Neural cell (in vitro differentiated cells): ENCODE measurements around the gene LECT2. TPM values are rescaled to one million over a fixed set of nuclear protein-coding genes. Genes with fewer than 3 reads are reported as not detected.

Experiments
- H2AFZ ChIP-seq: fragments of 200-600, 300-800 bp; sonication (generic), shearing (Covaris generic); 2 replicates; pipeline ENCODE4 v1.6.0; 2014; ENCODE audit warnings: low read depth, mild to moderate bottlenecking, antibody characterized with exemption, low read length, moderate library complexity
- H3F3A ChIP-seq: fragments of 200-600 bp; shearing (Covaris generic); 2 replicates; pipeline ENCODE4 v1.6.1; 2016; ENCODE audit warnings: mild to moderate bottlenecking, moderate library complexity, mixed read lengths, antibody characterized with exemption, low read length; ENCODE audit not compliant: insufficient read depth, poor library complexity, severe bottlenecking
- H3K27ac ChIP-seq: fragments of 200-600, 300-800 bp; sonication (generic), shearing (Covaris generic); 2 replicates; pipeline ENCODE4 v1.5.1; 2014; ENCODE audit warnings: mild to moderate bottlenecking, low read length, moderate library complexity
- H3K27me3 ChIP-seq: fragments of 300-800, 200-600 bp; sonication (generic), shearing (Covaris generic); 2 replicates; pipeline ENCODE4 v1.6.0; 2014; ENCODE audit warnings: mild to moderate bottlenecking, low read depth, low read length, moderate library complexity; ENCODE audit not compliant: insufficient read depth
- H3K36me3 ChIP-seq: fragments of 300-800, 200-600 bp; sonication (generic), shearing (Covaris generic); 2 replicates; pipeline ENCODE4 v1.5.1; 2014; ENCODE audit warnings: mild to moderate bottlenecking, antibody characterized with exemption, low read length, moderate library complexity; ENCODE audit not compliant: insufficient read depth
- H3K4me2 ChIP-seq: fragments of 300-800, 200-600 bp; sonication (generic), shearing (Covaris generic); 2 replicates; pipeline ENCODE4 v1.6.0; 2014; ENCODE audit warnings: mild to moderate bottlenecking, low read length
- H3K4me3 ChIP-seq: fragments of 300-800, 200-600 bp; sonication (generic), shearing (Covaris generic); 2 replicates; pipeline ENCODE4 v1.5.1; 2014; ENCODE audit warnings: mild to moderate bottlenecking, low read length, moderate library complexity
- H3K79me2 ChIP-seq: fragments of 200-600 bp; shearing (Covaris generic); replicated peaks from 2 replicates; pipeline ENCODE4 v1.6.0; 2014; ENCODE audit warnings: mild to moderate bottlenecking, low read length, moderate library complexity; ENCODE audit not compliant: insufficient read depth
- H3K9ac ChIP-seq: fragments of 300-800, 200-600 bp; sonication (generic), shearing (Covaris generic); 2 replicates; pipeline ENCODE4 v1.6.1; 2016; ENCODE audit warnings: mild to moderate bottlenecking, low read length, mixed read lengths
- H3K9me2 ChIP-seq: fragments of 200-600 bp; shearing (Covaris generic); 2 replicates; pipeline ENCODE4 v1.6.1; 2016; ENCODE audit warnings: mild to moderate bottlenecking, low read length, mixed read lengths; ENCODE audit not compliant: insufficient read depth
- H3K9me3 ChIP-seq: fragments of 200-600, 300-800 bp; sonication (generic), shearing (Covaris generic); 2 replicates; pipeline ENCODE4 v1.6.1; 2016; ENCODE audit warnings: mild to moderate bottlenecking, mixed run types, low read length, moderate library complexity, mixed read lengths
- H4K20me1 ChIP-seq: fragments of 200-600 bp; shearing (Covaris generic); 2 replicates; pipeline ENCODE4 v1.6.1; 2016; ENCODE audit warnings: mild to moderate bottlenecking, mixed run types; ENCODE audit not compliant: insufficient read depth
- CTCF ChIP-seq: fragments of 450-650 bp; IDR thresholded peaks from 2 replicates; pipeline ENCODE4 v1.5.1; 2014; ENCODE audit warnings: antibody characterized with exemption, mild to moderate bottlenecking, moderate library complexity; ENCODE audit not compliant: poor library complexity, severe bottlenecking
- EP300 ChIP-seq: fragments of 450-650 bp; conservative IDR thresholded peaks from 2 replicates; pipeline ENCODE4 v1.6.1; 2014; ENCODE audit warnings: antibody characterized with exemption, mild to moderate bottlenecking, moderate library complexity; ENCODE audit not compliant: poor library complexity, severe bottlenecking
- EZH2 ChIP-seq: fragments of 200-600, 300-800 bp; shearing (Covaris generic), sonication (generic); IDR thresholded peaks from 2 replicates; pipeline ENCODE4 v1.6.1; 2014; ENCODE audit warnings: antibody characterized with exemption, low read length, borderline replicate concordance, mild to moderate bottlenecking; ENCODE audit not compliant: insufficient read depth, poor library complexity, severe bottlenecking
- MXI1 ChIP-seq: fragments of 450-650 bp; conservative IDR thresholded peaks from 2 replicates; pipeline ENCODE4 v1.6.1; 2014; ENCODE audit warnings: antibody characterized with exemption, mild to moderate bottlenecking; ENCODE audit not compliant: poor library complexity, severe bottlenecking
- POLR2AphosphoS5 ChIP-seq: IDR thresholded peaks from 2 replicates; pipeline ENCODE4 v1.6.1; 2012
- RAD21 ChIP-seq: fragments of 450-650 bp; conservative IDR thresholded peaks from 2 replicates; pipeline ENCODE4 v1.6.1; 2014; ENCODE audit warnings: antibody characterized with exemption, mild to moderate bottlenecking, moderate library complexity
- REST ChIP-seq: IDR thresholded peaks from 2 replicates; pipeline ENCODE4 v1.6.1; 2012; ENCODE audit warnings: borderline replicate concordance
- SMC3 ChIP-seq: fragments of 450-650 bp; conservative IDR thresholded peaks from 2 replicates; pipeline ENCODE4 v1.6.1; 2014; ENCODE audit warnings: antibody characterized with exemption, mild to moderate bottlenecking, moderate library complexity; ENCODE audit not compliant: poor library complexity
- TAF1 ChIP-seq: IDR thresholded peaks from 2 replicates; pipeline ENCODE4 v1.6.1; 2012; ENCODE audit warnings: low read depth
- polyA plus RNA-seq: library from polyadenylated mRNA; depleted of rRNA; stranded (reverse); fragments of >200 nt; gene quantifications from 2 replicates; pipeline ENCODE4 v1.2.3, GENCODE V29; 2014

The LECT2 gene
- polyA plus RNA-seq, 1 donor from 2014 or later = not detected

- Histone ChIP-seq H2AFZ (no peak overlapping the region), H4K20me1 (no peaks in the 10 kb centered on the region), H3F3A (no peaks in the 10 kb centered on the region), H3K4me2 (no peak overlapping the region), H3K4me3 (no peak overlapping the region), H3K36me3 (no peaks in the 10 kb centered on the region), H3K9me2 (no peaks in the 10 kb centered on the region), H3K9me3 (no peaks in the 10 kb centered on the region), H3K27me3 (no peaks in the 10 kb centered on the region), H3K9ac (no peak overlapping the region), H3K27ac (no peak overlapping the region), H3K79me2 (no peaks in the 10 kb centered on the region)
- TF ChIP-seq CTCF = no peak
- no peak for TF ChIP-seq MXI1
- no peak for TF ChIP-seq RAD21
- TF ChIP-seq EP300 = no peak
- TF ChIP-seq POLR2AphosphoS5 = no peak
- no peak for TF ChIP-seq EZH2
- no peak for TF ChIP-seq REST
- TF ChIP-seq SMC3 = no peak
- TF ChIP-seq TAF1 = no peak
These were observed 24.2 kb upstream of the LECT2 start for GRCh38 chr5:135978993-135979392.

GRCh38 chr5:135978212-135978631 is 23.4 kb upstream of the LECT2 start:
- Histone ChIP-seq H3K27me3 (no peaks in the 10 kb centered on the region), H3F3A (no peaks in the 10 kb centered on the region), H3K4me3 (no peak overlapping the region), H3K27ac (no peak overlapping the region), H3K9ac (no peak overlapping the region), H3K9me2 (no peaks in the 10 kb centered on the region), H4K20me1 (no peaks in the 10 kb centered on the region), H3K4me2 (no peak overlapping the region), H3K79me2 (no peaks in the 10 kb centered on the region), H2AFZ (no peak overlapping the region), H3K9me3 (no peaks in the 10 kb centered on the region), H3K36me3 (no peaks in the 10 kb centered on the region)
- TF ChIP-seq CTCF (no peak), EP300 (no peak), REST (no peak)
